Endothelial cell (in vitro differentiated cells): ENCODE data around the gene CAV2. TPM values are rescaled to one million over a fixed set of nuclear protein-coding genes. Genes with fewer than 3 reads are reported as not detected.

Experiments used
- DNase-seq: peaks from one replicate; pipeline ENCODE4 v3.0.0; 2021; ENCODE audit warnings: low spot score
- H3K27ac Mint-ChIP-seq: one replicate; pipeline ENCODE4 v1.8.0; 2021; ENCODE audit warnings: mixed read lengths, inconsistent platforms; ENCODE audit not compliant: unreplicated experiment
- H3K27me3 Mint-ChIP-seq: one replicate; pipeline ENCODE4 v1.8.0; 2021; ENCODE audit warnings: mild to moderate bottlenecking, moderate library complexity, mixed read lengths, inconsistent platforms; ENCODE audit not compliant: unreplicated experiment
- H3K36me3 Mint-ChIP-seq: one replicate; pipeline ENCODE4 v1.8.0; 2021; ENCODE audit warnings: mild to moderate bottlenecking, low read depth, mixed read lengths, inconsistent platforms; ENCODE audit not compliant: unreplicated experiment
- H3K4me1 Mint-ChIP-seq: one replicate; pipeline ENCODE4 v1.8.0; 2021; ENCODE audit warnings: mild to moderate bottlenecking, mixed read lengths, inconsistent platforms; ENCODE audit not compliant: unreplicated experiment
- H3K4me3 Mint-ChIP-seq: one replicate; pipeline ENCODE4 v1.8.0; 2021; ENCODE audit warnings: mild to moderate bottlenecking, mixed read lengths, inconsistent platforms; ENCODE audit not compliant: unreplicated experiment
- H3K9me3 Mint-ChIP-seq: one replicate; pipeline ENCODE4 v1.8.0; 2021; ENCODE audit warnings: mixed read lengths, inconsistent platforms; ENCODE audit not compliant: unreplicated experiment
- total RNA-seq: library from RNA; stranded (reverse); fragmentation: NEBNext Ultra II Directional; extraction: Animal tissue kit (Norgen Biotek cat#: 25700); gene quantifications from one replicate; pipeline ENCODE4 v1.2.1, GENCODE V29; 2021; ENCODE audit not compliant: unreplicated experiment
- TF ChIP-seq, protein P1 (sequence below): fragments of 200-600 bp; sonication (generic); IDR thresholded peaks from one replicate; pipeline ENCODE4 v1.5.0; 2021; ENCODE audit warnings: antibody characterized with exemption; ENCODE audit not compliant: unreplicated experiment

Gene CAV2
- total RNA-seq, 1 donor from 2014 or later, result 35.5 TPM

GRCh38 chr7:116525298-116525912 is 25.9 kb downstream of the CAV2 start:
- Mint-ChIP-seq H3K27ac (no peak overlapping the region), H3K27me3 (peaks cover 9% of the 10 kb centered on the region), H3K36me3 (peaks cover 3% of the 10 kb centered on the region), H3K9me3 (no peaks in the 10 kb centered on the region), H3K4me1 (peaks cover 28% of the 10 kb centered on the region), H3K4me3 (peak overlapping the region; percentile 91)
- peak; percentile 25 for DNase-seq
- TF ChIP-seq, protein P1, sequence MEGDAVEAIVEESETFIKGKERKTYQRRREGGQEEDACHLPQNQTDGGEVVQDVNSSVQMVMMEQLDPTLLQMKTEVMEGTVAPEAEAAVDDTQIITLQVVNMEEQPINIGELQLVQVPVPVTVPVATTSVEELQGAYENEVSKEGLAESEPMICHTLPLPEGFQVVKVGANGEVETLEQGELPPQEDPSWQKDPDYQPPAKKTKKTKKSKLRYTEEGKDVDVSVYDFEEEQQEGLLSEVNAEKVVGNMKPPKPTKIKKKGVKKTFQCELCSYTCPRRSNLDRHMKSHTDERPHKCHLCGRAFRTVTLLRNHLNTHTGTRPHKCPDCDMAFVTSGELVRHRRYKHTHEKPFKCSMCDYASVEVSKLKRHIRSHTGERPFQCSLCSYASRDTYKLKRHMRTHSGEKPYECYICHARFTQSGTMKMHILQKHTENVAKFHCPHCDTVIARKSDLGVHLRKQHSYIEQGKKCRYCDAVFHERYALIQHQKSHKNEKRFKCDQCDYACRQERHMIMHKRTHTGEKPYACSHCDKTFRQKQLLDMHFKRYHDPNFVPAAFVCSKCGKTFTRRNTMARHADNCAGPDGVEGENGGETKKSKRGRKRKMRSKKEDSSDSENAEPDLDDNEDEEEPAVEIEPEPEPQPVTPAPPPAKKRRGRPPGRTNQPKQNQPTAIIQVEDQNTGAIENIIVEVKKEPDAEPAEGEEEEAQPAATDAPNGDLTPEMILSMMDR, result no peak

- TF ChIP-seq, protein P1, result peak; percentile 78
- no peaks in the 10 kb centered on the region for H3K9me3 Mint-ChIP-seq
- peak; percentile 84 for DNase-seq
- H3K27me3 Mint-ChIP-seq, result peaks cover 9% of the 10 kb centered on the region
- no peak overlapping the region for H3K27ac Mint-ChIP-seq
- H3K36me3 Mint-ChIP-seq, result peaks cover 6% of the 10 kb centered on the region
- H3K4me3 Mint-ChIP-seq, result peak overlapping the region; percentile 91
- peaks cover 28% of the 10 kb centered on the region for H3K4me1 Mint-ChIP-seq
Measured at GRCh38 chr7:116525913-116526861, 26.6 kb downstream of the CAV2 start.

GRCh38 chr7:116526897-116527296 is 27.4 kb downstream of the CAV2 start:
- peaks cover 9% of the 10 kb centered on the region for H3K27me3 Mint-ChIP-seq
- no peaks in the 10 kb centered on the region for H3K9me3 Mint-ChIP-seq
- H3K4me1 Mint-ChIP-seq, result peaks cover 26% of the 10 kb centered on the region
- H3K27ac Mint-ChIP-seq, result no peak overlapping the region
- peaks cover 6% of the 10 kb centered on the region for H3K36me3 Mint-ChIP-seq
- no peak for DNase-seq
- peak overlapping the region; percentile 90 for H3K4me3 Mint-ChIP-seq
- TF ChIP-seq, protein P1, result no peak

GRCh38 chr7:116527521-116527920 is 28.0 kb downstream of the CAV2 start:
- Mint-ChIP-seq H3K4me1 (peaks cover 21% of the 10 kb centered on the region), H3K36me3 (peaks cover 6% of the 10 kb centered on the region), H3K27me3 (peaks cover 9% of the 10 kb centered on the region), H3K9me3 (no peaks in the 10 kb centered on the region), H3K4me3 (no peak overlapping the region), H3K27ac (no peak overlapping the region)
- no peak for DNase-seq
- TF ChIP-seq, protein P1, result no peak
